ENCODE results near the gene WARS2.

DNA sequence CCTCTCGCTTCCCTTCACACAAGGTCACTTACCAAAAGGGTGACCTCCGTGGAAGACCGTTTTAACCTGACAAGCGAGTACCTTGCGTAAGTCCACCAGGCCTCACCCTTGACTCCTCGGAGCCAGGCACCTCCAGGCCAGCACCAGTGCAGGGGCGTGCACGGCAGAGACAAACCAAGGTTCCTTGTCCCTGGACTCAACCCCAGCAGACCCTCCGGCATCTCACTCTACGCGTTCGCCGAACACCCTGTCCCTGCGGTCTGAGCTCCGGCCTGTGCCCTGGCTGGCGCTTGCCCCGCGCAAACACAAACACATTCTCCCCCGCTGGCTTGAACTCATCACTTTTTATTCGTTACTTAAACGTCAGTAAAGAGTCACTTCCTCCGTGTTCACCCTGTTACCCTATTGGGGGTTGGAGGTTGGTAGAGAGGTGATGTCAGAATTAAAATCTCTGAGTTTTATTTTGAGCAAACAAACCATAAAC, 156.9 kb downstream of the WARS2 start:
- TF ChIP-seq, protein P1, sequence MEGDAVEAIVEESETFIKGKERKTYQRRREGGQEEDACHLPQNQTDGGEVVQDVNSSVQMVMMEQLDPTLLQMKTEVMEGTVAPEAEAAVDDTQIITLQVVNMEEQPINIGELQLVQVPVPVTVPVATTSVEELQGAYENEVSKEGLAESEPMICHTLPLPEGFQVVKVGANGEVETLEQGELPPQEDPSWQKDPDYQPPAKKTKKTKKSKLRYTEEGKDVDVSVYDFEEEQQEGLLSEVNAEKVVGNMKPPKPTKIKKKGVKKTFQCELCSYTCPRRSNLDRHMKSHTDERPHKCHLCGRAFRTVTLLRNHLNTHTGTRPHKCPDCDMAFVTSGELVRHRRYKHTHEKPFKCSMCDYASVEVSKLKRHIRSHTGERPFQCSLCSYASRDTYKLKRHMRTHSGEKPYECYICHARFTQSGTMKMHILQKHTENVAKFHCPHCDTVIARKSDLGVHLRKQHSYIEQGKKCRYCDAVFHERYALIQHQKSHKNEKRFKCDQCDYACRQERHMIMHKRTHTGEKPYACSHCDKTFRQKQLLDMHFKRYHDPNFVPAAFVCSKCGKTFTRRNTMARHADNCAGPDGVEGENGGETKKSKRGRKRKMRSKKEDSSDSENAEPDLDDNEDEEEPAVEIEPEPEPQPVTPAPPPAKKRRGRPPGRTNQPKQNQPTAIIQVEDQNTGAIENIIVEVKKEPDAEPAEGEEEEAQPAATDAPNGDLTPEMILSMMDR (conservative IDR thresholded peaks at IDR 0.05; ENCODE audit: low read depth, low read length) = no peak
- TF ChIP-seq EZH2 (IDR thresholded peaks at IDR 0.05; ENCODE audit: borderline replicate concordance, low read depth, low read length, poor library complexity, severe bottlenecking) = no peak
